ENCODE results near the gene PPP2R2D. TPM values are rescaled to one million over a fixed set of nuclear protein-coding genes. Genes with fewer than 3 reads are reported as not detected.

The PPP2R2D gene
- total RNA-seq, 2 experiments from 2014 or later: 37.4 to 38.5 TPM

DNA sequence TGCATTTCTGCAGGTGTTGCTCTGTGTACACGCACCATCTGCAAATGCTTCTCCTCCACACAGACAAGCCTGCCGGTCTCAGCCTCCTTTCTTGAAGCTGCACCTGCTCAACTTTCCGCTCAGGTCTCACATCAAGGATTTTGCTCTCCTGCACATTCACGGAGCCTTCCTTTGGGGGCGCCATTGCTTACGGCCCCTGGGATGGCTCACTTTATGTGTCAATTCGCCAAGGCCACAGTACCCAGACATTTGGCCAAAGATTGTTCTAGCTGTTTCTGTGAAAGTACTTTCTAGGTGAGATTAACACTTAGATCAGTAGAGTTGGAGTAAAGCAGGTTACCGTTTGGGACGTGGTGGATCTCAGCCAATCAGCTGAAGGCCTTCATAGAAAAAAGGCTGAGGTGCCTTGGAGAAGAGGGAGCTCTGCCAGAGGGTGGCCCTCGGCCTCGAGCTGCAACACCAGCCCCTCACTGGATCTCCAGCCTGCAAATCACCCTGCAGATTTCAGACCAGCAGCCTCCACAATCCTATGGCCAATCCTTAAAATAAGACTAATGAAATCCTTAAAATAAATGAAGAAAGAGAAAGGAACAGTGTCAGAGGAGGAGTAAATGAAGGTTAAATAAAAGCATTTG, 39.9 kb upstream of the PPP2R2D start:
- peak; percentile 51 for TF ChIP-seq CTCF (conservative IDR thresholded peaks at IDR 0.05; ENCODE audit: low read length)
- TF ChIP-seq EZH2phosphoT487 (IDR thresholded peaks at IDR 0.05; ENCODE audit: borderline replicate concordance, low read depth, low read length): no peak
- Histone ChIP-seq H2AFZ (ENCODE audit: low read length) (no peak overlapping the region), H3K79me2 (ENCODE audit: insufficient read depth, low read depth, low read length) (no peaks in the 10 kb centered on the region), H3K4me2 (ENCODE audit: low read length) (no peak overlapping the region), H3K4me3 (ENCODE audit: low read depth, low read length, poor library complexity, severe bottlenecking) (no peak overlapping the region), H4K20me1 (ENCODE audit: insufficient read depth, low read length) (no peaks in the 10 kb centered on the region), H3K9me2 (ENCODE audit: insufficient read depth, low read length) (no peaks in the 10 kb centered on the region), H3K9me3 (ENCODE audit: low read length) (no peaks in the 10 kb centered on the region), H3K27ac (ENCODE audit: low read depth, low read length, poor library complexity, severe bottlenecking) (no peak overlapping the region), H3K36me3 (ENCODE audit: insufficient read depth, low read length) (no peaks in the 10 kb centered on the region), H3K4me1 (ENCODE audit: insufficient read depth, low read length, poor library complexity, severe bottlenecking) (no peaks in the 10 kb centered on the region)
- ChIA-PET POLR2A (no interaction called here), CTCF (ENCODE audit: unreplicated experiment) (no interaction called here)
- no peak for DNase-seq (ENCODE audit: low spot score)
- BruUV-seq (replicated peaks): no TSS peak
- intact Hi-C loops (cut with micrococcal nuclease; ENCODE audit: unreplicated experiment): no loop called here

GRCh38 chr10:131862548-131862947, 38.3 kb upstream of the PPP2R2D start:
- no TSS peak for BruUV-seq (replicated peaks)

More at GRCh38 chr10:131862548-131862947, 38.3 kb upstream of the PPP2R2D start:
- intact Hi-C loops (cut with micrococcal nuclease; ENCODE audit: unreplicated experiment): no loop called here
- H3K4me1 ChIP-seq (ENCODE audit: insufficient read depth, low read length, poor library complexity, severe bottlenecking): no peaks in the 10 kb centered on the region
- no peaks in the 10 kb centered on the region for H3K9me3 ChIP-seq (ENCODE audit: low read length)
- no peaks in the 10 kb centered on the region for H4K20me1 ChIP-seq (ENCODE audit: insufficient read depth, low read length)
- H3K4me3 ChIP-seq (ENCODE audit: low read depth, low read length, poor library complexity, severe bottlenecking): no peak overlapping the region
- CTCF ChIA-PET (ENCODE audit: unreplicated experiment): no interaction called here
- TF ChIP-seq EZH2phosphoT487 (IDR thresholded peaks at IDR 0.05; ENCODE audit: borderline replicate concordance, low read depth, low read length) (no peak), CTCF (conservative IDR thresholded peaks at IDR 0.05; ENCODE audit: low read length) (no peak)
- no peaks in the 10 kb centered on the region for H3K79me2 ChIP-seq (ENCODE audit: insufficient read depth, low read depth, low read length)
- no peaks in the 10 kb centered on the region for H3K9me2 ChIP-seq (ENCODE audit: insufficient read depth, low read length)
- no peak overlapping the region for H2AFZ ChIP-seq (ENCODE audit: low read length)
- DNase-seq (ENCODE audit: low spot score): no peak
- no peak overlapping the region for H3K27ac ChIP-seq (ENCODE audit: low read depth, low read length, poor library complexity, severe bottlenecking)
- H3K36me3 ChIP-seq (ENCODE audit: insufficient read depth, low read length): no peaks in the 10 kb centered on the region
- POLR2A ChIA-PET: no interaction called here
- no peak overlapping the region for H3K4me2 ChIP-seq (ENCODE audit: low read length)

Data from OCI-LY7 (cell line).